HL-60 (cell line): ENCODE results near the gene IFI27L1.

Source experiments
- DNase-seq, 2 experiments: peaks; one replicate each; pipeline ENCODE4 v3.0.0-alpha.2; 2010 to 2020; ENCODE audit warnings: low read depth in 1 of 2, low spot score in 1 of 2
- H3K27ac ChIP-seq: fragments of 250-450 bp; sonication (Bioruptor Pico); replicated peaks from 2 replicates; pipeline ENCODE4 v1.5.1; 2020; ENCODE audit warnings: mild to moderate bottlenecking, moderate library complexity
- H3K27me3 ChIP-seq: fragments of 250-450 bp; sonication (Bioruptor Pico); 2 replicates; pipeline ENCODE4 v1.5.1; 2021; ENCODE audit warnings: mild to moderate bottlenecking, moderate library complexity; ENCODE audit not compliant: insufficient read depth, poor library complexity, severe bottlenecking
- H3K4me3 ChIP-seq: replicated peaks from 2 replicates; pipeline ENCODE4 v1.5.1; 2011; ENCODE audit warnings: mild to moderate bottlenecking, control low read depth, low read length; ENCODE audit not compliant: insufficient read depth
- CTCF ChIP-seq: IDR thresholded peaks from one replicate; pipeline ENCODE4 v1.5.1; 2011; ENCODE audit warnings: low read length, control low read depth, inconsistent platforms; ENCODE audit not compliant: insufficient read depth
- GABPA ChIP-seq: IDR thresholded peaks from 2 replicates; pipeline ENCODE4 v1.6.1; 2012; ENCODE audit warnings: low read depth
- POLR2AphosphoS5 ChIP-seq: IDR thresholded peaks from 2 replicates; pipeline ENCODE4 v1.6.1; 2012; ENCODE audit warnings: low read depth
- REST ChIP-seq: IDR thresholded peaks from 2 replicates; pipeline ENCODE4 v1.6.1; 2012; ENCODE audit warnings: low read depth; ENCODE audit not compliant: insufficient replicate concordance
- SPI1 ChIP-seq: IDR thresholded peaks from 2 replicates; pipeline ENCODE4 v1.6.1; 2012; ENCODE audit warnings: low read depth, mild to moderate bottlenecking, borderline replicate concordance

The IFI27L1 gene

GRCh38 chr14:94038921-94039629 is 42.0 kb upstream of the IFI27L1 start:
- Histone ChIP-seq H3K27ac (no peak overlapping the region), H3K27me3 (no peaks in the 10 kb centered on the region), H3K4me3 (no peak overlapping the region)
- no peak for TF ChIP-seq POLR2AphosphoS5
- TF ChIP-seq REST = no peak
- no peak for TF ChIP-seq CTCF
- DNase-seq = no peak

GRCh38 chr14:94040247-94040646 is 40.9 kb upstream of the IFI27L1 start:
- H3K27me3 ChIP-seq = no peaks in the 10 kb centered on the region
- DNase-seq = no peak
- TF ChIP-seq POLR2AphosphoS5 = no peak
- no peak for TF ChIP-seq CTCF
- no peak for TF ChIP-seq GABPA
- no peak for TF ChIP-seq SPI1
- no peak for TF ChIP-seq REST

GRCh38 chr14:94040796-94041195 is 40.3 kb upstream of the IFI27L1 start:
- no peak overlapping the region for H3K27ac ChIP-seq

More at GRCh38 chr14:94040247-94040646, 40.9 kb upstream of the IFI27L1 start:
- Histone ChIP-seq H3K4me3 (no peak overlapping the region), H3K27ac (no peak overlapping the region)

More at GRCh38 chr14:94040796-94041195, 40.3 kb upstream of the IFI27L1 start:
- H3K27me3 ChIP-seq = no peaks in the 10 kb centered on the region
- DNase-seq = no peak
- TF ChIP-seq SPI1 (no peak), REST (no peak), POLR2AphosphoS5 (no peak), CTCF (no peak), GABPA (no peak)
- H3K4me3 ChIP-seq = no peak overlapping the region
